Natural killer cell treated with Interleukin-12 subunit alpha and Interleukin-12 subunit beta and Interleukin-15 and Interleukin-18, amount 100 ng/mL, for 72 hours (primary cell): ENCODE data around the gene TRABD2B. TPM values are rescaled to one million over a fixed set of nuclear protein-coding genes. Genes with fewer than 3 reads are reported as not detected.

Source experiments
- ATAC-seq, 2 donors: fragments of 150-1000 bp; cut with Tn5 transposase in 1 of 2; sonication (Bioruptor Pico), chemical (Tn5 transposase) in 1 of 2; 2 replicates each; pipeline ENCODE4 v1.10.0; 2021
- DNase-seq: peaks from one replicate; pipeline ENCODE4 v3.0.0; 2022; ENCODE audit warnings: low spot score
- H3K27ac Mint-ChIP-seq, 2 donors: 1 replicate in 1 of 2; 2 replicates in 1 of 2; pipeline ENCODE4 v1.8.0; 2022; ENCODE audit warnings: mixed read lengths in 2 of 2, mild to moderate bottlenecking in 1 of 2, moderate library complexity in 1 of 2
- H3K27me3 Mint-ChIP-seq, 2 donors: 1 replicate in 1 of 2; 2 replicates in 1 of 2; pipeline ENCODE4 v1.8.0; 2022; ENCODE audit warnings: mixed read lengths in 2 of 2
- H3K36me3 Mint-ChIP-seq: one replicate; pipeline ENCODE4 v1.8.0; 2022; ENCODE audit warnings: mixed read lengths
- H3K4me1 Mint-ChIP-seq, 2 donors: 1 replicate in 1 of 2; 2 replicates in 1 of 2; pipeline ENCODE4 v1.8.0; 2022; ENCODE audit warnings: low read depth in 2 of 2, mixed read lengths in 2 of 2, mild to moderate bottlenecking in 1 of 2
- H3K4me3 Mint-ChIP-seq: one replicate; pipeline ENCODE4 v1.8.0; 2022; ENCODE audit warnings: mixed read lengths
- H3K9me3 Mint-ChIP-seq: 2 replicates; pipeline ENCODE4 v1.8.0; 2022; ENCODE audit warnings: mixed read lengths
- total RNA-seq, 2 donors: library from RNA; stranded (reverse); gene quantifications; one replicate each; pipeline ENCODE4 v1.2.3, GENCODE V29; 2022

Gene TRABD2B
- total RNA-seq, 2 donors from 2014 or later, result not detected

- no peaks in the 10 kb centered on the region for H3K36me3 Mint-ChIP-seq
- H3K4me3 Mint-ChIP-seq, result no peak overlapping the region
Observed at GRCh38 chr1:47937586-47938254, 59.5 kb downstream of the TRABD2B start.

GRCh38 chr1:47936916-47937551 lies 60.2 kb downstream of the TRABD2B start:
- H3K4me1 Mint-ChIP-seq, result no peaks in the 10 kb centered on the region
- H3K27me3 Mint-ChIP-seq, result peaks cover 16 to 18% of the 10 kb centered on the region in 2 donors
- H3K9me3 Mint-ChIP-seq, result no peaks in the 10 kb centered on the region
- ATAC-seq, result no peak
- H3K27ac Mint-ChIP-seq, result no peak overlapping the region
- no peak for DNase-seq
- H3K4me3 Mint-ChIP-seq, result no peak overlapping the region
- no peaks in the 10 kb centered on the region for H3K36me3 Mint-ChIP-seq

More at GRCh38 chr1:47937586-47938254, 59.5 kb downstream of the TRABD2B start:
- ATAC-seq (no peak), DNase-seq (no peak)
- H3K27ac Mint-ChIP-seq, result no peak overlapping the region
- H3K27me3 Mint-ChIP-seq, result peaks cover 12% of the 10 kb centered on the region in 2 donors
- H3K4me1 Mint-ChIP-seq, result no peaks in the 10 kb centered on the region
- H3K9me3 Mint-ChIP-seq, result no peaks in the 10 kb centered on the region

DNA sequence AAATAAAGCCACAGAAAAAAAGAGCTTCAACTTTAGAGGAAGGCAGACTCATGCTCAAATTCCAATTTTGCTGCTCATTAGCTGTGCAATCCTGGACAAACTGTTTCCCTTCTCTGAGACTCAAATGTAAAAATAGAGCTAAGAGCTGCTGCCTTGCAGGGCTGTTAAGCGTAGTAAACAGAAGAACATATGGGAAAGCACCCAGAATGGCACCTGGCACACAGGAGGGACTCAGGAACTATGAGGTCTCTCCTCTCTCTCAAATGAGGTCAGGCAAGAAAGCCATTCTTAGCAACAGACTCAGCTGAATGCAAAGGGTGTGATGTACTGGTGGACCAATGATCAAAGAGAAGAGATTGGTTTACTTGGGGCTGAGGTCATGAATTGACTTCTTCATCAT lies 61.3 kb downstream of the TRABD2B start:
- no peak for ATAC-seq
- Mint-ChIP-seq H3K27me3 (peaks cover 19 to 30% of the 10 kb centered on the region in 2 donors), H3K36me3 (no peaks in the 10 kb centered on the region)

DNA sequence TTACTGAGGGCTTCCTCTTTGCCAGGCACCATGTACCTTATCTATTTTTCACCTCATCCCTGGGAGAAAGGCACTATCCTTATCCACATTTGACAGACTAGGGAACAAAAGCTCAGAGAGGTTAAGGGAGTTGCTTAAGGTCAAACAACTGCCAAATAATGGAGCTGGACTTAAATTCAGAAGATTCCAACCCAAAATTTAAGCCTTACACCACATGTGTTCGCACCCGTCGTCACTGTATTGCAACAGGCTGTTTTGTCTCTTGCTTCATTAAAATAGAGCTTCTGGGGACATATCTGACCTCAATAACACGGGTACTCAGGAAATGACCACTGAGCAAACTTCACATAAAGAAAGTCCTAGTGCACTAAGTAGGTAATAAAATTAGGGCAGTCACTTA lies 62.0 kb downstream of the TRABD2B start:
- no peaks in the 10 kb centered on the region for H3K36me3 Mint-ChIP-seq
- no peak overlapping the region for H3K4me3 Mint-ChIP-seq
- no peak for DNase-seq
- peaks cover 19 to 32% of the 10 kb centered on the region in 2 donors for H3K27me3 Mint-ChIP-seq
- ATAC-seq, result no peak
- no peaks in the 10 kb centered on the region for H3K9me3 Mint-ChIP-seq
- H3K4me1 Mint-ChIP-seq, result no peaks in the 10 kb centered on the region
- no peak overlapping the region for H3K27ac Mint-ChIP-seq

More for the DNA sequence above, 61.3 kb downstream of the TRABD2B start:
- H3K9me3 Mint-ChIP-seq, result no peaks in the 10 kb centered on the region
- no peak overlapping the region for H3K27ac Mint-ChIP-seq
- DNase-seq, result no peak
- H3K4me1 Mint-ChIP-seq, result no peaks in the 10 kb centered on the region
- no peak overlapping the region for H3K4me3 Mint-ChIP-seq

- H3K4me3 Mint-ChIP-seq, result no peak overlapping the region
- peaks cover 15 to 29% of the 10 kb centered on the region in 2 donors for H3K27me3 Mint-ChIP-seq
- H3K36me3 Mint-ChIP-seq, result no peaks in the 10 kb centered on the region
- no peaks in the 10 kb centered on the region for H3K4me1 Mint-ChIP-seq
- no peak overlapping the region for H3K27ac Mint-ChIP-seq
- no peaks in the 10 kb centered on the region for H3K9me3 Mint-ChIP-seq
- no peak for DNase-seq
- peak in 1 of 2 donors; percentile 21 for ATAC-seq
Observed at GRCh38 chr1:47934243-47934805, 62.9 kb downstream of the TRABD2B start.

GRCh38 chr1:47932743-47933142 lies 64.4 kb downstream of the TRABD2B start:
- peaks cover 11 to 21% of the 10 kb centered on the region in 2 donors for H3K27me3 Mint-ChIP-seq
- no peaks in the 10 kb centered on the region for H3K36me3 Mint-ChIP-seq
- H3K4me1 Mint-ChIP-seq, result no peaks in the 10 kb centered on the region
- H3K27ac Mint-ChIP-seq, result no peak overlapping the region
- DNase-seq (no peak), ATAC-seq (no peak)
- H3K4me3 Mint-ChIP-seq, result no peak overlapping the region
- H3K9me3 Mint-ChIP-seq, result no peaks in the 10 kb centered on the region

- Mint-ChIP-seq H3K36me3 (no peaks in the 10 kb centered on the region), H3K4me3 (no peak overlapping the region), H3K4me1 (no peaks in the 10 kb centered on the region), H3K9me3 (no peaks in the 10 kb centered on the region), H3K27ac (no peak overlapping the region), H3K27me3 (peaks cover 14 to 21% of the 10 kb centered on the region in 2 donors)
- ATAC-seq (no peak), DNase-seq (no peak)
Observed at GRCh38 chr1:47931395-47931794, 65.8 kb downstream of the TRABD2B start.

DNA sequence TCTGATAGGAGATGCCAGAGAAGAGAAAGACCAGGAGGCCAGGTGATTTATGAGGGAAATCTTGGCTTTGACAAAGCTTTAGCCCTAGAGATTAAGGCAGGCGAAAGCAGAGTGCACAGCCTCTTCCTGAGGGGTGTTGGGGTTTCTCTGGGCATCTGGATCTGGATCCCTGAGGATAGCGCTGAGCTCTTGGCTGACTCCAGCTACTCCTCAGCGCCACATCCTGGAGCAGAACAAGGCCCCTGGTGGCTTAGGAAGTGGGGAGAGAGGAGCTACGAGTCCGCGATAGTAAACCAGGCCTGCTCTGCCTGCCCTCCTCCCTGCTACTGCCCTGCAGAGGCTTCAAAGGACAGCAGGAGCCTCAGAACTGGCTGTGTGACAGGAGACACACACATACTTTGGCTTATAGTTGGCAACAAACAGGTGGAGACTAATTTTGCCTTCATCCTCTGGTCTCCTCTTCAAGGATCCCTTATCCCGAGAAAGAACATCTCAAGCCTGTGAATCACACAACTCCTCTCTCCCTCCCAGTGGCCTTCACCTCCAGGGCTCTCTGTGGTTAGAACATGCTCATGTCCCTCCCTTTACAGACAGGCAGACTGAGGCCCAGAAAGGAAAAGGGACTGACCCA lies 66.9 kb downstream of the TRABD2B start:
- Mint-ChIP-seq H3K27me3 (peaks cover 14 to 21% of the 10 kb centered on the region in 2 donors), H3K27ac (no peak overlapping the region), H3K4me1 (no peaks in the 10 kb centered on the region), H3K36me3 (no peaks in the 10 kb centered on the region), H3K9me3 (no peaks in the 10 kb centered on the region), H3K4me3 (no peak overlapping the region)
- DNase-seq, result no peak
- no peak for ATAC-seq

- Mint-ChIP-seq H3K27me3 (peaks cover 19 to 36% of the 10 kb centered on the region in 2 donors), H3K4me1 (no peaks in the 10 kb centered on the region), H3K27ac (no peak overlapping the region), H3K36me3 (no peaks in the 10 kb centered on the region), H3K4me3 (no peak overlapping the region), H3K9me3 (no peaks in the 10 kb centered on the region)
- ATAC-seq (no peak), DNase-seq (no peak)
Observed at GRCh38 chr1:47927165-47927564, 70.0 kb downstream of the TRABD2B start.

DNA sequence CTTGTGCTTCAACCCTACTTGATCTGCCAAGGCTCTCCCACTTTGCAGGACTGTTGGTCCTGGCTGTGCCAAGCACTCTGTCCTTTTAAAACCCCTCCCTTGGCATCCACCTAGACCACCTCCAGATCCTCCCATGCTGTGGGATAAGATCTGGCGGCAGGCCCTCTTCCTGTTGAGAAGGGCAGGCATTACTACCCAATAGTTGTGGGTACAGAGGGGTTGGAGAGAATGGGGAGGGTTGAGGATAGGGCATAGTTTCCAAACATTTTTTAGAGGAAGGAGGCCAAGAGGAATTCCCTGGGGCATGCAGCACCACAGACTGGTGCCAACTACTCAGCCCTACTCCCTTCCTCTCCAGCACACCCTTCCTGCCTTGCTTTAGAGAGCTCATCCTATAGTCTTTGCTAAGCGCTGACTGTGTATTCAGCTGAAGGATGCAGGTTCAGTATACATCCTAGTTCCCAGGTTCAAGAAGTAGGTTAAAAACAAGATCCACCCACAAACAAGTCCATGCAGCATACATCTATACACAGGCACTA lies 70.7 kb downstream of the TRABD2B start:
- H3K36me3 Mint-ChIP-seq, result no peaks in the 10 kb centered on the region

DNA sequence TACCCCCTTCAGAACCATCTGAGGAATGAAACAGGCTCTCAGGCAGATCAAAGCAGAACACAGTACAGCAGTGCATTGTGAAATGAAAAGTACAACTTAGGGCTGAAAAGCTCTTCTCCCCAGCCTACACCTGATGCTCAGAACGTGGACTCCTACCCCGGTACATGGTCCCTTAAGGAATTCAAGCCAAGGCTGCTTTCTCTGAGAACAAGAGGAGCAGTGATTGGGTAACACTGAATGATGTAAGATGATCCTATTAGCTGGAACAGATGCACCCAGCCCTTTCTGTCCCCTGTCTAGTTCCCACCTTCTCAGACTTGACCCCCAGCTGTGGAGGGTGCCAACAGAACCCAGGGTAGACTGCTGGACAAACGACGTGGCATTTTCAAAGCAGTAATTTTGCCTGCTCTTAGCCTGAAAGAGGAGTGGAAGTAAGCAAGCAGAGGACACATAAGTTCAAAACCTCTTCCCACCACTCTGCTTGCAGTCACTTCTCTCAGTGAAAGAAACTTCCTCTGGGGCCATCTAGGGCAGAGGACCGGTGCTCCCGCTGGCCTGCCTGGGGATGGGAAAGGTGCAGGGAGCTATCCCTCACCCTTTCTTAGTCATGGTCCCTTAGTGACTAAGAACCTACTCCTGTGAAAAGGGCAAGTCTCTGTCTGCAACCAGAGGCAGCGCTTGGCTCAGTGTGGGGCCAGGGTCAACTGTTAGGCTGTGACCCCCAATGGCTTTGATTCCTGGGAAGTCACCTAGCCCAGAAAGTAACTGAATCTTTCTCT lies 72.7 kb downstream of the TRABD2B start:
- no peak overlapping the region for H3K4me3 Mint-ChIP-seq
- no peak for ATAC-seq
- H3K4me1 Mint-ChIP-seq, result no peaks in the 10 kb centered on the region
- H3K36me3 Mint-ChIP-seq, result no peaks in the 10 kb centered on the region
- H3K27me3 Mint-ChIP-seq, result peaks cover 16 to 20% of the 10 kb centered on the region in 2 donors
- DNase-seq, result no peak
- no peak overlapping the region for H3K27ac Mint-ChIP-seq
- no peaks in the 10 kb centered on the region for H3K9me3 Mint-ChIP-seq

More for the DNA sequence above, 70.7 kb downstream of the TRABD2B start:
- no peak for ATAC-seq
- Mint-ChIP-seq H3K27ac (no peak overlapping the region), H3K9me3 (no peaks in the 10 kb centered on the region), H3K4me3 (no peak overlapping the region), H3K27me3 (peaks cover 14 to 30% of the 10 kb centered on the region in 2 donors), H3K4me1 (no peaks in the 10 kb centered on the region)
- DNase-seq, result no peak

DNA sequence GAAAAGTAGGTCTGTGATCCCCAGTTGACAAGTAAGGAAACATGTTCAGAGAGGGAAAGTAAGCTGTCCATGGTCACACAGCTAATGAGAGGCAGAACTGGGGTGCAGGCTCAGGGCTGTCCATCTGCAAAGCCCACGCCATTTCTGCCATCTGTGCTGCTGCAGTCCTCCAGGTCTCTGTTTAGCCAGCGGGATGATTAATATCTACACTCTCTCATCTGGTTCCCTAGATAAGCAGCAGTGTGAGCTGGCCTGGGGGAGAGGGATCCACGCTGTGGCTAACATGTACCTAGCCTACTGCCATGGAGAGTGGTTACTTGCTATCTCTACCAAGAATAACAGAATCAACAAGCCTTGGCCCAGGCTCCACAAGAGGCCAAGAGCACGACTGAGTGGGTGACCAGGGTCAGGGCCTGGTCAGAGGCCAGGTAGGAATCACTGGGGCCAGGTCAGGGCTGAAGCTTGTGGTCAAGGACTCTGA lies 75.2 kb downstream of the TRABD2B start:
- Mint-ChIP-seq H3K4me3 (no peak overlapping the region), H3K9me3 (no peaks in the 10 kb centered on the region), H3K27me3 (peaks cover 16 to 20% of the 10 kb centered on the region in 2 donors), H3K27ac (no peak overlapping the region), H3K4me1 (no peaks in the 10 kb centered on the region), H3K36me3 (no peaks in the 10 kb centered on the region)
- no peak for DNase-seq
- no peak for ATAC-seq
